Amygdala (tissue), 56 donors: ENCODE results near the gene SLC16A4.

Source experiments
- DNase-seq, 56 donors: peaks; one replicate each; lab custom pipeline; 2025; lab: John Stamatoyannopoulos, UW

Gene SLC16A4

GRCh38 chr1:110337704-110338308 is 53.0 kb downstream of the SLC16A4 start:
- peak in 14 of 56 donors; percentile 6 to 57 (median 32) for DNase-seq

GRCh38 chr1:110336300-110337039 is 54.4 kb downstream of the SLC16A4 start:
- no peak for DNase-seq

GRCh38 chr1:110335265-110335664 is 55.6 kb downstream of the SLC16A4 start:
- no peak for DNase-seq

- DNase-seq: no peak
These were observed 62.1 kb downstream of the SLC16A4 start for GRCh38 chr1:110328700-110329099.

GRCh38 chr1:110328274-110328673 is 62.6 kb downstream of the SLC16A4 start:
- no peak for DNase-seq

GRCh38 chr1:110326826-110327225 is 64.0 kb downstream of the SLC16A4 start:
- no peak for DNase-seq

GRCh38 chr1:110324667-110325066 is 66.2 kb downstream of the SLC16A4 start:
- no peak for DNase-seq

- no peak for DNase-seq
These were observed 69.0 kb downstream of the SLC16A4 start for GRCh38 chr1:110321846-110322245.

- DNase-seq: no peak
These were observed 69.8 kb downstream of the SLC16A4 start for GRCh38 chr1:110321045-110321444.

GRCh38 chr1:110320168-110320518 is 70.7 kb downstream of the SLC16A4 start:
- DNase-seq: no peak

- DNase-seq: no peak
These were observed 71.3 kb downstream of the SLC16A4 start for GRCh38 chr1:110319332-110320167.

- DNase-seq: no peak
These were observed 72.8 kb downstream of the SLC16A4 start for GRCh38 chr1:110318046-110318445.

GRCh38 chr1:110316735-110317134 is 74.1 kb downstream of the SLC16A4 start:
- no peak for DNase-seq
